ENCODE data around the gene COQ3.

- TF ChIP-seq CTCF (conservative IDR thresholded peaks at IDR 0.05 in 1 of 2, IDR thresholded peaks at IDR 0.05 in 1 of 2; ENCODE audit: extremely low read depth in 1 of 2, insufficient read depth in 1 of 2, low read depth in 1 of 2, low read length in 2 of 2): no peak
- TF ChIP-seq EZH2 (IDR thresholded peaks at IDR 0.05; ENCODE audit: borderline replicate concordance, low read length): no peak
Measured at GRCh38 chr6:99364026-99364425, 30.0 kb downstream of the COQ3 start.
